Lung microvascular endothelial cell (primary cell): ENCODE measurements around the gene SLC41A3. TPM values are rescaled to one million over a fixed set of nuclear protein-coding genes. Genes with fewer than 3 reads are reported as not detected.
"Not testable (repeated sequence)": the region's sequence is repeated elsewhere in the genome, so short reads cannot be mapped to it uniquely, and the experiment has no call there.

Source experiments
- DNase-seq, 2 donors: peaks; one replicate each; pipeline versions ENCODE4 v3.0.0 to v3.0.0-alpha.2; 2010; ENCODE audit warnings: low read depth in 2 of 2
- total RNA-seq: library from RNA; depleted of rRNA; stranded (reverse); fragments of >200 nt; gene quantifications from 2 replicates; pipeline ENCODE4 v1.2.1, GENCODE V29; 2014

SLC41A3 gene
- total RNA-seq, 1 donor from 2014 or later = 123 TPM

GRCh38 chr3:126106336-126107202 is 22.6 kb upstream of the SLC41A3 start:
- DNase-seq = no peak

DNA sequence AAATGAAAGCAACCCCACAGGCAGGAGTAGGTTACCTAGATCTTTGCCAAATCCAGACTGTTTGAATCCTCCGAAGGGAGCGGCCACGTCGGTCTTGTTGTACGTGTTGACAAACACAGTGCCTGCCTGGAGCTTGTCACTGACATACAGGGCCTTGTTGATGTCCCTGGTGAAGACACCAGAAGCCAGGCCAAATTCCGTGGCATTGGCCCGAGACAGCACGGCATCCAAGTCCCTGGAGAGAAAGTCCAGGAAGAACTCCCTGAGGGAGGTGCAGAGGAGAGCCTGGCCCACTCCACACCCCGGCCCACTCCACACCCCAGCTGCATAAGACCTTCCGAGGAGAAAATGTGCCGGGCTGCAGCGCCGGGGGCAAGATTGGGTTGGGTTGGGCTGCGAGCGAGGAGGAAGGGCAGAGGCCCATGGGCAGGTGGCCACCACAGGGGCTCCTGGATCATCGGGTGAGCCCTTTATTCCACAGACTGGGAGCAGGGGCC is 21.8 kb upstream of the SLC41A3 start:
- no peak for DNase-seq

GRCh38 chr3:126104742-126105605 is 21.1 kb upstream of the SLC41A3 start:
- DNase-seq = no peak

- no peak for DNase-seq
These were observed 20.2 kb upstream of the SLC41A3 start for GRCh38 chr3:126104028-126104635.

GRCh38 chr3:126103121-126104027 is 19.4 kb upstream of the SLC41A3 start:
- DNase-seq = no peak

GRCh38 chr3:126102530-126102951 is 18.6 kb upstream of the SLC41A3 start:
- no peak for DNase-seq

DNA sequence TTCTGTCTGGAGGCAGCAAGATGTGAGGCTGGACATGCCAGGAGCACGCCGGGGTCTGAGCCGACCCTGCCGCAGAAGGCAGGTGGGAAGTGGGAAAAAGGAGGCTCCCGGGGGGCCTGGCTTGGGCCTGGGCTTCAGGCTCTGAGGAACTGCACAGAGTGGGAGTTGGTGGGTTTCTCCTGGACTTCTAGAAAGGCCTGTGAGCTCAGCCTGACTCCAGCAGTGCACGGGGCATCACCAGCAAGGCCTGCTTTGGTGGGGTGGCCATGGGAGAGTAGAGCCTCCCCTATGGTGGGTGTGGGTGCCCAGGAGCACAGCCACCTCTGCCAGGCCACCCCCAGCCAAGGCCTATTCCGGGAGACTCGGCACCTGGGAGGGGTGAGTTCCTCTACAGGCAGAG is 18.1 kb upstream of the SLC41A3 start:
- DNase-seq = no peak

GRCh38 chr3:126101521-126101982 is 17.6 kb upstream of the SLC41A3 start:
- peak; percentile 23 to 97 for DNase-seq

DNA sequence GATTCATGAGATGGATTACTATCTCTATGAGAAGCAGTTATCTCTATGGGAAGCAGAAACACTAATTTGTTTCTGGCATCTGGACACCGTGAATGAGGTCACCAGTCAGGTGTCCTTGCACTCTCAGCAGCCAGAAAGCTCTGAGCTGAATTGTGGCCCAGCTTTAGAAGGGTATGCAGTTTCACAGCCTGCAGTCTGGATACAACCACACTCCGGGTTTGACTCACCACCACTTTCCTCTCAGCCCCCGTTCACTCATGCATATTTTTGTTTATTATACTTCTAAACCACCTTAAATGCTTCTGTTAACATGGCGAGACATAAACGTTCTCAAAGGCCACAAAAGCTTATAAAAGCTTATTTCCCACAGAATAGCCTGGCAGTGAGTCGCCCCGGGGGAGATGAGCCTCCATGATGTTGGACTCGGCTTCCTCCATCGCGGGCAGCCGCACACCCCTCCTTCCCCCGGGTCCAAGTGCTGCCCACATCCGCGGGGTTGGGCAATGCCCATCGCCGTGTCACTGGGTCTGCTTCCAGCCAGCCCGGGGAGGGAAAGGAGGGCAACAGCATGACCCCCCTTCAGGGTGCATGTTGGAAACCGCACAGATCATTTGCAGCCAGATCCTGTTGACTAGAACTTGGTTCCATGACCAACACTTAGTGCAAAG is 16.8 kb upstream of the SLC41A3 start:
- DNase-seq = peak; percentile 25 to 84

DNA sequence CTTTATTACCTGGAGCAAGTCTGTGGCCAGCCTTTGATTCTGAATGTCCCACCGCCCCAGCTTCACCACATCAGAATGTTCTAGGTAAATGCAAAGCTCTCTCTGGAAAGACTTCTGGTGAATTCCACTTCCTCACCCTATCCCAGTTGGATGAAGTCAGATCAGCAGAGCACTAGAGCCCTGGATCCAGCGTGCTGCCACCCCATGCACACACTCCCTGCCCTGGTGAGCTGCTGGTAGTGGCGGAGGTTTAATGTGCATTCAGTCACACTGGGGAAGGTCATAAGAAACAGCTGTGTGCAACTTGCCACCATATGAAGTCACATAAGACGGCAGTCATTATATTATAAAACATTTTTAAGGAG is 16.3 kb upstream of the SLC41A3 start:
- DNase-seq = no peak

DNA sequence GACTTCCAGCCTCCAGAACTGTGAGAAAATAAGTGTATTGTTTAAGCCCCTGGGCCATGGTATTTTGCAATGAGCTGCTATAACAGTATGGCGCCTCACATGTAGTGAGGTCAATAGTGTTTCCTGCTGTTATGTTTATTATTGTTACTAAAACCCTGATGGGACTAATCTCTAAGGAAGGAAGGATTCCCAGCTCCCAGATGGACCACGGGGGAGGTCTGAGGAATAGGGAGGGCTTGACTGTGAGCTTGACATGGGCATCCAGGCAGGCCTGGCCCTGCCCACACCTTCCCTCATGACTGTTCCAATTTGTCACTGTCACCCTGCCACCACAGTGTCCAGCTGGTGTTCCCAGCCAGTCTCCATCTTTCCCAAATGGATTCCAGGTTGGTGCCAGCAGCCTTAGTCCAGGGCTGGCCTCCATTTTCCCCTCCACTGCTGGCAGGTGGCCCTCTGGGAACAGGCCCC is 14.5 kb upstream of the SLC41A3 start:
- DNase-seq = peak in 1 of 2 donors; percentile 72

GRCh38 chr3:126097801-126098200 is 13.9 kb upstream of the SLC41A3 start:
- DNase-seq = peak in 1 of 2 donors; percentile 38

DNA sequence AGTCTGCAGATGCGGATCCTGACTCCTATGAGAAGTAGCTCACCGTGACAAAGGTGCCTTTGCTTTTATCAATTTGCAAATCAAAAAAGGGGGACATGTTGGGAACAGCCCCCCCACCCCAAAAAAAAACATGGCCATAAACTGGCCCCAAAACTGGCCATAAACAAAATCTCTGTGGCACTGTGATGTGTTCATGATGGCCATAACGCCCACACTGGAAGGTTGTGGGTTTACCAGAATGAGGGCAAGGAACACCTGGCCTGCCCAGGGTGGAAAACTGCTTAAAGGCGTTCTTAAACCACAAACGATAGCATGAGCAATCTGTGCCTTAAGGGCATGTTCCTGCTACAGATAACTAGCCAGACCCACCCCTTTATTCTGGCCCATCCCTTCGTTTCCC is 12.3 kb upstream of the SLC41A3 start:
- not testable (repeated sequence) for DNase-seq

DNA sequence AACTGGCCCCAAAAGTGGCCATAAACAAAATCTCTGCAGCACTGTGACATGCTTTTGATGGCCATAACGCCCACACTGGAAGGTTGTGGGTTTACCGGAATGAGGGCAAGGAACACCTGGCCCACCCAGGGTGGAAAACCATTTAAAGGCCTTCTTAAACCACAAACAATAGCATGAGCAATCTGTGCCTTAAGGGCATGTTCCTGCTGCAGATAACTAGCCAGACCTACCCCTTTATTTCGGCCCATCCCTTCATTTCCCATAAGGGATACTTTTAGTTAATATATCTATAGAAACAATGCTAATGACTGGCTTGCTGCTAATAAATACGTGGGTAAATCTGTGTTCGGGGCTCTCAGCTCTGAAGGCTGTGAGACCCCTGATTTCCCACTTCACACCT is 8.2 kb upstream of the SLC41A3 start:
- DNase-seq = not testable (repeated sequence)

- no peak for DNase-seq
These were observed 3.7 kb upstream of the SLC41A3 start for GRCh38 chr3:126087552-126088175.

DNA sequence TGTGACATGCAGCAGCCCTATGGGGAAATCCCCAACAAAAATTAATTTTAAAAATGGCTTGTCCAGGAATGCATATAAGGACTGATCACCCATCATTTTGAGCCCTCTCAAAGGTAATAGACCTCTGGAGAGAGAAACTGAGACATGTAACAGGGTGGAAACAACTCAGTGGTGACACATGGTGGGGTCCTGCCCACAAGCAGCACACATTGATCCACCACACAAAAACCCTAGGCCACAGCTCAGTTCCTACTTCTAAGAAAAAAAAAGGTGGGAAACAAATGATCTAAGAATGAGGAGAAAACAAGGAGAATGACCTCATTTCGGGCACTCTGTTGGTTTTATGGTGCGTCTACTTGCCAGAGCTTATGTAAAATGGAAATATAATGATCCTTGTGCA is 1.9 kb upstream of the SLC41A3 start:
- no peak for DNase-seq

- no peak for DNase-seq
These were observed 1.4 kb upstream of the SLC41A3 start for GRCh38 chr3:126085276-126085675.

DNA sequence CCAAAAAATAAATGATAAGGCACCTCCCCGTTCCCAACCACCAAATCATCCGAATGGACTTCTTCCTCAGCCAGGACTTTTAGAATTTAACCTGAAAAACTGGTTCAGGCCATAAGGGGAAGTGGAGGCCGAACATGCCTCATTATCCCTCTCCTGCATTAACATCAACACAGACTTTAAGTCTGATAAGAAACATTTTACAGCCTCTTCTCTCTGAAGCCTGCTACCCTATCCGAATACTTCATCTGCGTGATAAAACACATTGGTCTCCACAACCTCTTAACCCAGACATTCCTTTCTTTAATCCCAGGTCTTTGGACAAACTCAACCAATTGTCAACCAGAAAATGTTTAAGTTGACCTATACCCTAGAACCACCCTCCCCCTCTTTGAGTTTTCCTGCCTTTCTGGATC is 850 bp upstream of the SLC41A3 start:
- DNase-seq = no peak

DNA sequence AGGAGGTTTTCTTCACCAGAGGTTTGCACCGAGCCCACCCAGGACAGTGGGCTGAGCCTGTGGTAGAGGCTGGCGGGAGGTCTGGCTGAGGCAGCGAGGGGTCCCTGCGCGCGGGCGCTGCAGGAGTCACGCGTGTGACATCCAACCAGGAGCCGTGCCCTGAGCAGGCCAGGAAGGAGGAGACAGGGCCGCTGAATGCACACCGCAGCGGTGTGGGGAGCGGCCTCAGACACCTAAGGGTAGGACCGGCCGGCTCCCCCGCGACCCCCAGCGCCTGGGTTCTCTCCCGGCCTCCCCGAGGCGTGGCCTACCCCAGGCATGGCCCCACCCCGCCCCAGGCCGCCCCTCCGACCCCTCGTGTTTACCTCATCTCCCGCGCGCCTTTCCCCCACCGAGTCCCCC is 412 bp downstream of the SLC41A3 start:
- peak in 1 of 2 donors; percentile 42 for DNase-seq

- no peak for DNase-seq
These were observed 832 bp downstream of the SLC41A3 start for GRCh38 chr3:126083138-126083445.
